A673 (cell line): Measurements from ENCODE around the gene GPR183. TPM values are rescaled to one million over a fixed set of nuclear protein-coding genes. Genes with fewer than 3 reads are reported as not detected.

Experiments
- BruUV-seq: library from RNA; stranded (reverse); fragments of 400-500 nt; replicated peaks from 2 replicates; lab custom pipeline; 2021; lab: Mats Ljungman, UMichigan
- CTCF ChIA-PET: fragments of 300-600 bp; sonication (Branson Sonifier 250); formaldehyde crosslinking; loops from one replicate; lab custom pipeline; 2022; ENCODE audit warnings: antibody characterized with exemption; lab: Charles Lee
- POLR2A ChIA-PET: fragments of 300-600 bp; sonication (Branson Sonifier 250); formaldehyde crosslinking; loops from one replicate; lab custom pipeline; 2022; ENCODE audit warnings: antibody characterized with exemption; ENCODE audit not compliant: low non-redundant PET; lab: Charles Lee
- DNase-seq: peaks from one replicate; pipeline ENCODE4 v3.0.0-alpha.2; 2015; ENCODE audit warnings: low spot score
- H3K27ac ChIP-seq: fragments of 200-600 bp; sonication (generic); 2 replicates; pipeline ENCODE4 v1.5.1; 2016; ENCODE audit warnings: mixed run types, low read depth, mild to moderate bottlenecking, mixed read lengths, antibody characterized with exemption, low read length; ENCODE audit not compliant: poor library complexity, severe bottlenecking
- H3K27me3 ChIP-seq: fragments of 200-600 bp; sonication (generic); replicated peaks from 2 replicates; pipeline ENCODE4 v1.6.1; 2017; ENCODE audit warnings: mixed run types, low read depth, mild to moderate bottlenecking, mixed read lengths, antibody characterized with exemption, low read length; ENCODE audit not compliant: insufficient read depth, poor library complexity
- H3K36me3 ChIP-seq: fragments of 200-600 bp; sonication (generic); 2 replicates; pipeline ENCODE4 v1.6.1; 2016; ENCODE audit warnings: mixed run types, mild to moderate bottlenecking, mixed read lengths, antibody characterized with exemption, low read length; ENCODE audit not compliant: insufficient read depth, poor library complexity, severe bottlenecking
- H3K4me1 ChIP-seq: fragments of 200-600 bp; sonication (generic); 2 replicates; pipeline ENCODE4 v1.6.1; 2017; ENCODE audit warnings: mixed run types, mild to moderate bottlenecking, mixed read lengths, antibody characterized with exemption, low read length; ENCODE audit not compliant: insufficient read depth, poor library complexity, severe bottlenecking
- H3K4me3 ChIP-seq: fragments of 200-600 bp; sonication (generic); 2 replicates; pipeline ENCODE4 v1.5.1; 2016; ENCODE audit warnings: low read depth, mixed run types, mild to moderate bottlenecking, mixed read lengths, low read length; ENCODE audit not compliant: poor library complexity, severe bottlenecking
- H3K9me3 ChIP-seq: fragments of 200-600 bp; sonication (generic); 2 replicates; pipeline ENCODE4 v1.6.1; 2016; ENCODE audit warnings: mixed run types, low read depth, mild to moderate bottlenecking, mixed read lengths, antibody characterized with exemption, low read length; ENCODE audit not compliant: poor library complexity, severe bottlenecking
- EZH2 ChIP-seq: fragments of 200-600 bp; sonication (generic); IDR thresholded peaks from 2 replicates; pipeline ENCODE4 v1.6.1; 2017; ENCODE audit warnings: borderline replicate concordance, low read depth, mild to moderate bottlenecking, mixed read lengths, antibody characterized with exemption, low read length; ENCODE audit not compliant: poor library complexity, severe bottlenecking
- intact Hi-C: fragments of 100-400 bp; cut with micrococcal nuclease; formaldehyde crosslinking; loops from one replicate; pipeline ENCODE4 v1.10.0; 2022; ENCODE audit not compliant: unreplicated experiment
- total RNA-seq: library from RNA; stranded (reverse); gene quantifications from 2 replicates; pipeline ENCODE4 v1.2.3, GENCODE V29; 2021
- TF ChIP-seq, protein P1 (sequence below): fragments of 300-800, 200-600 bp; sonication (generic); conservative IDR thresholded peaks from 2 replicates; pipeline ENCODE4 v1.5.1; 2017; ENCODE audit warnings: low read depth, mild to moderate bottlenecking, antibody characterized with exemption, low read length, moderate library complexity, mixed read lengths

The GPR183 gene
- total RNA-seq, 1 experiment from 2014 or later = not detected

DNA sequence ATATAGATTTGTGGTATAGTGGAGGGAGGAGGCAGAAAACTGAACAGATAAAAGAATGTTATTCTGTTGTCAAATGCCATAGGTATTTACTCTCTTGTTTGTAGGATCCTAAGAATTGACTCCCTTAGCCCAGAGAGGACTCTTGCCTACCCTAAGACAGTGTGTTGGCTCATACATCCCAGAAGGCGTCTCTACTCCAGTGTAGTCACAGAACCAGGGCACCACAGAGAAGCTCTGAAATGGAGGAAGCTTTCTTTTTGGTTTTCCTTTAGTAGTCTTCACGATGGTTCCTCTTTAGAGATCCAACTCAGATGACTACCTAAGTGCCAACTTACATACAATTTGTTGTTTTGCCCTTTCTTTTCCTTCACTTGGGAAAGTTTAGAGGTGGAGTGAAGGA is 14.0 kb downstream of the GPR183 start:
- no peak for DNase-seq
- CTCF ChIA-PET = no interaction called here
- Histone ChIP-seq H3K9me3 (no peaks in the 10 kb centered on the region), H3K27ac (no peak overlapping the region), H3K4me3 (no peak overlapping the region), H3K36me3 (no peaks in the 10 kb centered on the region), H3K27me3 (no peaks in the 10 kb centered on the region), H3K4me1 (no peaks in the 10 kb centered on the region)
- intact Hi-C loops = no loop called here
- BruUV-seq = no TSS peak
- POLR2A ChIA-PET = no interaction called here
- TF ChIP-seq EZH2 = no peak
- TF ChIP-seq, protein P1, sequence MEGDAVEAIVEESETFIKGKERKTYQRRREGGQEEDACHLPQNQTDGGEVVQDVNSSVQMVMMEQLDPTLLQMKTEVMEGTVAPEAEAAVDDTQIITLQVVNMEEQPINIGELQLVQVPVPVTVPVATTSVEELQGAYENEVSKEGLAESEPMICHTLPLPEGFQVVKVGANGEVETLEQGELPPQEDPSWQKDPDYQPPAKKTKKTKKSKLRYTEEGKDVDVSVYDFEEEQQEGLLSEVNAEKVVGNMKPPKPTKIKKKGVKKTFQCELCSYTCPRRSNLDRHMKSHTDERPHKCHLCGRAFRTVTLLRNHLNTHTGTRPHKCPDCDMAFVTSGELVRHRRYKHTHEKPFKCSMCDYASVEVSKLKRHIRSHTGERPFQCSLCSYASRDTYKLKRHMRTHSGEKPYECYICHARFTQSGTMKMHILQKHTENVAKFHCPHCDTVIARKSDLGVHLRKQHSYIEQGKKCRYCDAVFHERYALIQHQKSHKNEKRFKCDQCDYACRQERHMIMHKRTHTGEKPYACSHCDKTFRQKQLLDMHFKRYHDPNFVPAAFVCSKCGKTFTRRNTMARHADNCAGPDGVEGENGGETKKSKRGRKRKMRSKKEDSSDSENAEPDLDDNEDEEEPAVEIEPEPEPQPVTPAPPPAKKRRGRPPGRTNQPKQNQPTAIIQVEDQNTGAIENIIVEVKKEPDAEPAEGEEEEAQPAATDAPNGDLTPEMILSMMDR = no peak

DNA sequence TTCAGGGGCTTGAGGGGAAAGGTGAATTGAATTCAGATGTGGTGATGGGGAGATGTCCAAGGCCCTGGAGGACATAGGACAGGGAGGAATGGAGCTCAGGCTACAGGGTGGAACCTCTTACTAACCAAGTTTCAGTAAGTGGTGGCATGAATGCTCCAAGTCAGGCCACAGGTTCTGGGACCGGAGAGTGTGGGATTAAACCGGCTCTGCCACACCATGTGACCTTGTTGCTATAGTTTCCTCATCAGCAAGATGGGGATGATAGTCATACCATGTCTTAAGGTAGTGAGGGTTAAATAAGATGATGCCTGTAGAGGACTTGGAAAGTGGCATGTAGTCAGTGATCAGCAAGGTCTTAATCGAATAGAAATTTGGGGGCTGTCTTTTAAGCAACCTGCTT is 16.3 kb downstream of the GPR183 start:
- Histone ChIP-seq H3K27me3 (no peaks in the 10 kb centered on the region), H3K36me3 (no peaks in the 10 kb centered on the region), H3K4me3 (no peak overlapping the region), H3K27ac (no peak overlapping the region), H3K9me3 (no peaks in the 10 kb centered on the region), H3K4me1 (no peaks in the 10 kb centered on the region)
- DNase-seq = no peak
- intact Hi-C loops = no loop called here
- no peak for TF ChIP-seq EZH2
- TF ChIP-seq, protein P1 = no peak
- ChIA-PET POLR2A (no interaction called here), CTCF (no interaction called here)
- BruUV-seq = no TSS peak

DNA sequence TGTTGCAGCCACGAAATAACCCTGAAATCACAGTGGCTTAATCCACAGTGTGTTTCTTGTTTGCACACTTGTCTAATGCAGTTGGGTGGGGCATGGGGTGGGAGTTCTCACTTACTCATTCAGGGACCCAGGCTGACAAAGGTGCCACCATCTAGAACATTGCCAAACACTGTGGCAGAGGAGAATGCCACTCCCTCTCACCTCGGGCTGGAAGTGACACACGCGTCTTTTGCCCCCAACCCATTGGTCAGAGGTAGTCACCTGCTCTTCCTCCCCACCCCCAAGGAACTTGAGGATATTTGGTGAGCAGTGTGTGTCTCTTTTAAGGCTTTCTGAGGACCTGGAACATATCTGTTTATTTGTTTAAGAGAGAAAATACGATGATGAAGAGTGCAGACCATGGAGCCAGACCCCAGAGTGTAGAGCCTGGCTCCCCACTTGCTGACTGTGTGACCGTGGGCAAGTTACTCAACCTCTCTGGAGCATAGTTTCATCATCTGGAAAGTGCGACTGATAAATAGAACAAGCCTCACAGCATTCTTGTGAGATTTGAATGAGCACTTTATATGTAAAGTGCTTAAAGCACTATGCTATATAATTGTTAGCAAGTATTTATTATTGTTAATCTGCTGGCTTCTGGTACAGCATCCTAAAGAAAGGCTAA is 17.4 kb downstream of the GPR183 start:
- ChIA-PET CTCF (no interaction called here), POLR2A (no interaction called here)
- intact Hi-C loops = no loop called here
- no peaks in the 10 kb centered on the region for H3K36me3 ChIP-seq
- no peak overlapping the region for H3K27ac ChIP-seq
- H3K4me1 ChIP-seq = no peaks in the 10 kb centered on the region
- BruUV-seq = no TSS peak
- no peak for TF ChIP-seq EZH2
- TF ChIP-seq, protein P1 = no peak
- H3K9me3 ChIP-seq = no peaks in the 10 kb centered on the region
- no peak for DNase-seq
- H3K27me3 ChIP-seq = no peaks in the 10 kb centered on the region
- no peak overlapping the region for H3K4me3 ChIP-seq
